DMS 273 (cell line): ENCODE measurements around the gene NEU4.
"Not testable (repeated sequence)": the region's sequence is repeated elsewhere in the genome, so short reads cannot be mapped to it uniquely, and the experiment has no call there.

ENCODE experiments used
- DNase-seq: peaks from one replicate; lab custom pipeline; 2025; ENCODE audit not compliant: unreplicated experiment; lab: John Stamatoyannopoulos, UW

Gene NEU4, protein sequence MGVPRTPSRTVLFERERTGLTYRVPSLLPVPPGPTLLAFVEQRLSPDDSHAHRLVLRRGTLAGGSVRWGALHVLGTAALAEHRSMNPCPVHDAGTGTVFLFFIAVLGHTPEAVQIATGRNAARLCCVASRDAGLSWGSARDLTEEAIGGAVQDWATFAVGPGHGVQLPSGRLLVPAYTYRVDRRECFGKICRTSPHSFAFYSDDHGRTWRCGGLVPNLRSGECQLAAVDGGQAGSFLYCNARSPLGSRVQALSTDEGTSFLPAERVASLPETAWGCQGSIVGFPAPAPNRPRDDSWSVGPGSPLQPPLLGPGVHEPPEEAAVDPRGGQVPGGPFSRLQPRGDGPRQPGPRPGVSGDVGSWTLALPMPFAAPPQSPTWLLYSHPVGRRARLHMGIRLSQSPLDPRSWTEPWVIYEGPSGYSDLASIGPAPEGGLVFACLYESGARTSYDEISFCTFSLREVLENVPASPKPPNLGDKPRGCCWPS

DNA sequence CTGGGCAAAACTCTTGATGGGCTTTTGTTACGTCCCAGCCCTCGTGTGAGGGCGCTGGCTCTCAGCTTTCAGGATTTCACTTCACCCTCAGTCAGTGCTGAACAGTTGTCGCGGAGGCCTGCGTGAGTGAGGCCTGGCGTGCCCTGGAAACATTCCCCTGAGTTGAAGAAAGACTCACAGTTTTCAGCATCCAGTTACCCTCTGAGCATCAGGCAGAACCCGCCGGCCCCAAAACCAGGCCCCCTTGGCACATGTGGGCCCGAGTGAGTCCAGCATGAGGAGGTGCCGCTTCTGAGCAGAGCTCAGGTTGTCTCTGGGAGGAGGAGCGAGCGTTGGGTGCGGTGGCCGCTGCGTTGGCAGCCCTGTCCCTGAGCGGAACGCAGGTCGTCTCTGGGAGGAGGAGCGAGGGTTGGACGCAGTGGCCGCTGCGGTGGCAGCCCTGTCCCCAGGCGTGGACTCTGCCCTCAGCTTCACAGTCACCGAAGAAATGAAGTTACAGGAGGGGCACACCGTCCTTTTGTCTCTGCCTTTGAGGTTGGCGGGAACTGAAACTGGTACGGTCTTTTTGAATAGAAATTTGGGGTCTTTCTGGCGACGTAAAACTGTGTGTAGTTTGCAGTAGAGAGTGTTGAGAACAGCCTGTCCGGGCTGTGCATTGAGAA lies at the start of gene NEU4:
Gene NEU4 (plus strand): TSS at position 473 of the 662 bp plus-strand sequence. CDS start 5,292 bp downstream, outside the sequence.
- DNase-seq = no peak

DNA sequence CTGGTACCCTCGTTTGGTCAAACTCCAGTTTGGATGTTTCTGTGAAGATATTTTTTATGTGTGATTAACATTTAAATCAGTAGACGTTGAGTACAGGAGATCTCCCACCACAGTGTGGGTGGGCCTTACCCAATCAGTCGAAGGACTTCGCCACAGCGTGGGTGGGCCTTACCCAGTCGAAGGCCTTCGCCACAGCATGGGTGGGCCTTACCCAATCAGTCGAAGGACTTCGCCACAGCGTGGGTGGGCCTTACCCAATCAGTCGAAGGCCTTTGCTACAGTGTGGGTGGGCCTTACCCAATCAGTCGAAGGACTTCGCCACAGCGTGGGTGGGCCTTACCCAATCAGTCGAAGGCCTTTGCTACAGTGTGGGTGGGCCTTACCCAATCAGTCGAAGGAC lies 49.1 kb upstream of the NEU4 start:
- not testable (repeated sequence) for DNase-seq

DNA sequence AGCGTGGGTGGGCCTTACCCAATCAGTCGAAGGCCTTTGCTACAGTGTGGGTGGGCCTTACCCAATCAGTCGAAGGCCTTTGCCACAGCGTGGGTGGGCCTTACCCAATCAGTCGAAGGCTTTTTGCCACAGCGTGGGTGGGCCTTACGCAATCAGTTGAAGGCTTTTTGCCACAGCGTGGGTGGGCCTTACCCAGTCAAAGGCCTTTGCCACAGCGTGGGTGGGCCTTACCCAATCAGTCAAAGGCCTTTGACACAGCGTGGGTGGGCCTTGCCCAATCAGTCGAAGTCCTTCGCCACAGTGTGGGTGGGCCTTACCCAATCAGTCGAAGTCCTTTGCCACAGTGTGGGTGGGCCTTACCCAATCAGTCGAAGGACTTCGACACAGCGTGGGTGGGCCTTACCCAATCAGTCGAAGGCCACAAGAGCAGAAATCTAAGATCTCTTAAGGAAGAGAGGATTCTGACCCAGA lies 48.7 kb upstream of the NEU4 start:
- no peak for DNase-seq

DNA sequence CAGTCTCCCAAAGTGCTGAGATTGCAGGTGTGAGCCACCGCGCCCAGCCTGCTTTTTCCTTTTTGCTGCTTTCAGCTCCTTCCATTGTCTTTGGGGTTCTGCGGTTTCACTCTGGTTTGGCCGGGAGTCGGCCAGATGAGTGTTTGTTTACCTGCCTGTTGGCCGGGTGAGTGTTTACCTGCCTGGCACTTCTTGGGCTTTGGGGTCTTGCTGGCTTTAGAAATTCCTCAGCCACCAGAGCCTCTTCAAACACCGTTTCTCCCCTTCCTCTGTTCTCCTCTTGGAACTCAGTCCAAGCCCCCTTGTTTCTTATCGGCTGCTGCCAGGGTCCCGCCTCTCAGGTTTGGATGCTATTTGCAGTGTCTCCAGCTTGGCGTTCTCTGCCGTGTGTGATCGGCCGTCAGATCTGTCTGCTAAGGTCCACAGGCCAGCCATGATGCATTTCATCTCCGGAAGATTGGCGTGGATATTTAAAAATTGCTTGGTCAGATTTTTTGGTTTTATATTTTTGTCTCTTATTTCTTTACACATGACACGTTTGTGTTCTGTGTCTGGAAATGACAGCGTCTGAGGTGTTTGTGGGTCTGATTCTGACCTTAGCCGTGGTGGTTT lies 46.6 kb upstream of the NEU4 start:
- DNase-seq = no peak

DNA sequence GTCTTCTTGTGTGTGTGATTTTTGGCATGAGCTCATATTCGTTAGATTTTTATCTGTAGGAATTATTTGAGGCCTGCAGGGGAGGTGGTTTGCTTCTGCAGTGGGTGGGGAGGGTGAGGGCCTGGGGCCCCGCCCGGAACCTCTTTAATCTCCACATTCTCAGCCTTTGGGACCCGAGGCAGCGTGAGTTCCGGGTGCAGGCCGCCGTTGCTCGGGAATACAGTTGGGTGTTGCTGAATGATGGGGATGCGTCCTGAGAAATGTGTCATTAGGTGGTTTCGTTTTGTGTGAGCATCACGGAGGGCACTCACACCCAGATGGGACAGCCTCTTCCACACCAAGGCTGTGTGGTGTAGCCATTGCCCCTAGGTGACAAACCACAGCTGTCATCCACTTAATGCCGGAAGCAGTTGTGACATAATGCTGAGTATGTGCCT lies 46.0 kb upstream of the NEU4 start:
- no peak for DNase-seq

DNA sequence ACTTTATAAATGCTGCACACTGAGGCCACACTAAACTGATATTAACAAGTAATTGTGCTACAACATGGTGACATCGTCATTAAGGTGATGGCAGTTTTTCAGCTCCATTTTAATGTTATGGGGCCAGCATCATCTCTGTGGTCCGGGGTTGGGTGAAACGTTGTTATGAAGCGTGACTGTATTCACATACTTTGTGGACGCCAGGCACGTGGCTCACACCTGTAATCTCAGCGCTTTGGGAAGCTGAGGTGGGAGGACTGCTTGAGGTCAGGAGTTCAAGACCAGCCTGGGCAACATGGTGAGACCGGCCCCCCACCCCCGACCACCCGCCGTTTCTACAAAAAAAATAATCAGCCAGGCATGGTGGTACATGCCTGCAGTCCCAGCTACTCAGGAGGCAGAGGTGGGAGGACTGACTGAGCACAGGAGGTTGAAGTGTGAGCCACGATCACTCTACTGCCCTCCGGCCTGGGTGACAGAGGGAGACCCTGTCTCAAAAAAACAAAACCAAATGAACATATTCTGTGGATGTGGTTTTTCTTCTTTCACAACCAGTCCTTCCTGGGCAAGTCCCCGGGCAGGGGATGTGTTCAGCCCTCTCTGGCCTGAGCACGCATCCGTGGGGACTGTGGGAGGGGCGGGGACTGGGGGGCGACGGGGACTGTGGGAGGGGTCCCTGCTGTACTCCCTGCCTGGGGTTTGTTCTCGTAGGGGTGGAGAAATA lies 45.3 kb upstream of the NEU4 start:
- no peak for DNase-seq

DNA sequence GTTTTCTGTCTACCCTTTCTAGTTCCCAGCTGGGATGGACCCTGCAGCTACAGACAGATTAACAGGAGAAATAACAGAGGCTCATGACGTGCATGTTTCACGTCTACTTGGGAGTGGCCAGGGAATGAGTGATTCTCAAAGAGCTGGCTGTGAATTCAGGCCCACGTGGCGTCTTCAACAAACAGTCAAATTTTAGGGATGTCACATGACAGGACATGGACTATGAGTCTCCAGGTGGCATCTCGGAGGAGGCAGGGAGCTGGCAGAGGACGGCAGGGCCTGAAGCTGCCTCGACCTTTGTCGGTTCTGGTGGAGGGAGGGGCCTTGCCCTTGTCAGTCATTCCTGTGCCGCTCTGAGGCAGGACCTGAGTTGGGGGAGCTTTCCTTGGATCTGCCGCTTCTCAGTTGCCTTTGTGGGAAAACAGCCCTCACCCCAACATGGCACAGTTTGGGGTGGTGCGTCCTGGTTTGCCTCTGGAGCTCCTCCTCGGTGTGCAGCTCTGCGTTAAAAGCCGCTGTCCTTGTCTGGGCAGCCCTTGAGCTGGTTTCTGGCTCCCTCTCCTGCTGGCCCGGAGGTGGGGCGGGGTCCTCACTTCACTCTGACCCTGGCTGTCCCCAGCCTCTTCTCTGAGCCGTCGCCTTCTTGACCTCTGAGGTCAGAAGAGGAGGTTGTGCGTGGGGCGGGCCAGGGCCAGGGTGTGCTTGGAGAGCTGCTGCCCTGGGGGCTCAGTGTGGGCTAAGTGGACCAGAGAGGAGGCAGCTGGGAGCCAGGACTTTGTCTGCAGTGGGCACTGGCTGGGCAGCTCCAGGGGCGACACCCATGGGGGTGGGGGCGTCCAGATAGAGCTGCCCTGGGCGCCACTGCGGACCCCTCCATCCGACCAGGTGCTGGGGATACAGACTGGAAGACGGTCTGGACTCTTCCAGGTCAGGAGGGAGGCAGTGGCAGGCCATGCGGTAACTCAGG lies 44.4 kb upstream of the NEU4 start:
- DNase-seq = no peak

DNA sequence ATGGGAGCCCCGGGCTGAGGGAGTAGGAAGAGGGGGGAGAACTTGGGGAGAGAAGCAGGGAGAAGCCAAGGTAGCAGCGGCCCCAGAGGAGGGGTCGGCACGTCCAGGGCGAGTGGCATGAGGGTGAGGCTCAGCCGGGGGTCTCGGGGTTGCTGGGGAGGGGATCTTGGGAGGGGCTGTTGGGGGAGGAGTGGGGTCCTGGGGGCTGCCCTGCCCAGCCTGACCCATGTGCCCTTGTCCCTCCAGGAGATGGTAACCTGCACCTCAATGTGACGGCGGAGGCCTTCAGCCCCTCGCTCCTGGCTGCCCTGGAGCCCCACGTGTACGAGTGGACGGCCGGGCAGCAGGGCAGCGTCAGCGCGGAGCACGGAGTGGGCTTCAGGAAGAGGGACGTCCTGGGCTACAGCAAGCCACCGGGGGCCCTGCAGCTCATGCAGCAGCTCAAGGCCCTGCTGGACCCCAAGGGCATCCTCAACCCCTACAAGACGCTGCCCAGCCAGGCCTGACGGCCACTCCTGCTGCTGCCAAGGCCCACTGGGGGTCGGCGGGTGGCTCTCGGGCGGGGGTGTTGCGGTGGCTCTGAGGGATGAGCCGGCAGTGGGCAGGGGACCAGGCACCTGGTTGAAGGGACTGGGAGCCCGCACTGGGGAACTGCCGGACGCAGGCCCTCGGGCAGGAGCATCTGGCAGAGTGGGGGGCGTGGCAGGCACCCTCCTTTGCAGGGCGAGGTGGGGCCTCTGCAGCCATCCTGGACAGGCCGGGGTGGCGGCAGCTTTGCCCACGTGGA lies 41.3 kb upstream of the NEU4 start:
- DNase-seq = no peak

DNA sequence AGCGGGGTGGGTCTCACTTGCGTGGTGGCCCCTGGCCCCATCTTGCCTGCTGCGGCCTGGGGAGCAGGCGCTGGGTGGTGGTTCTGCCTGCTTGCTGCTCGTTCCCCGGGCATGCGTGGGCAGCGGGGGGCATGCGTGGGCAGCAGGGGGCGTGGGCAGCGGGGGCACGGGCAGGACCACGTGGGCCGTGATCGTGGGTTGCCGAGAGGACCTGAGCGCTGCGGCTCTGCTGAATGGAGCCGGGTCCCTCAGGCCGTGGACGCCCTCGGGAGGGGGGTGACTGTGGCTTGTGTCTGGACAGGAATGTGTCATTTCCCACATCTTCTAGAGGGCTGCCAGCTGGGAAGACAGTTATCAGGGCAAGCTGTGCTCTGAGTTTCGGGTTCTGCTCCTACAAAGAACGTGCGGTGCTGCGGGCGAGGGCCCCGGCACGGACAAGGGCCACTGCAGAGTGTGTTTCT lies 40.7 kb upstream of the NEU4 start:
- no peak for DNase-seq

DNA sequence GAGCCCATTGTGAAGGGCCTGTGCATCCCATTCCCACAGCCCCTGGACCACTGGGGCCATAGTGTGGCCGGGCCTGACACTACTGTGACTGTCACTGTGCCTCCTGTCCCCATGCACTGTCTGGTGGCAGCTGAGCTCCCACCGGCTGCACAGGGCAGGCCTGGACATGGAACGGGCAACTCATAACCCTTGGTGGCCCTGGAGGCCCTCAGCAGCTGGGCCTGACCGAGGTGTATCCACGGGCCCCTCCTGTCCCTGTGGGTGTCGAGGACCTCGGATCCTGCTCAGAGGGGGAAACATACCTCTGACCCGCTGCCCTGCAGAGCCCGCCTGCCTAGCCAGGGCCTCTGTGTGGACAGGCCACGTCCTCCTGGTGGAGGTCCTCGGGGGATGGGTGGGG lies 40.1 kb upstream of the NEU4 start:
- DNase-seq = no peak

DNA sequence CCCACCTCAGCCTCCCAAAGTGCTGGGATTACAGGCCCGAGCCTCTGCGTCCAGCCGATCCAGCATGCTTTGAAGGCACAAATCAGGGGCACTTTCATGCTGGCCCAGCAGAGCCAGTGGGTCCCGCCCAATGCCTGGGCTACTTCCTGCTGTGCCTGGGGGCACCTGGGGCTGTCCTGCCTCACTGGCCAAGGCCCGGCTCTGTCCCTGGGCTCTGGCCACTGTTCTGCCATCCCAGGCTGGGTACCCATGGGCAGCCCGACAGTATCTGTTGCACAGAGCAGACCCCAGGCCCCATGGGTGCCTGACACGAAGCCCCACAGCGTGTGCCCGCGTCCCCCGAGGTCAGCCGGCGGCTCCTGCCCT lies 39.2 kb upstream of the NEU4 start:
- DNase-seq = no peak

DNA sequence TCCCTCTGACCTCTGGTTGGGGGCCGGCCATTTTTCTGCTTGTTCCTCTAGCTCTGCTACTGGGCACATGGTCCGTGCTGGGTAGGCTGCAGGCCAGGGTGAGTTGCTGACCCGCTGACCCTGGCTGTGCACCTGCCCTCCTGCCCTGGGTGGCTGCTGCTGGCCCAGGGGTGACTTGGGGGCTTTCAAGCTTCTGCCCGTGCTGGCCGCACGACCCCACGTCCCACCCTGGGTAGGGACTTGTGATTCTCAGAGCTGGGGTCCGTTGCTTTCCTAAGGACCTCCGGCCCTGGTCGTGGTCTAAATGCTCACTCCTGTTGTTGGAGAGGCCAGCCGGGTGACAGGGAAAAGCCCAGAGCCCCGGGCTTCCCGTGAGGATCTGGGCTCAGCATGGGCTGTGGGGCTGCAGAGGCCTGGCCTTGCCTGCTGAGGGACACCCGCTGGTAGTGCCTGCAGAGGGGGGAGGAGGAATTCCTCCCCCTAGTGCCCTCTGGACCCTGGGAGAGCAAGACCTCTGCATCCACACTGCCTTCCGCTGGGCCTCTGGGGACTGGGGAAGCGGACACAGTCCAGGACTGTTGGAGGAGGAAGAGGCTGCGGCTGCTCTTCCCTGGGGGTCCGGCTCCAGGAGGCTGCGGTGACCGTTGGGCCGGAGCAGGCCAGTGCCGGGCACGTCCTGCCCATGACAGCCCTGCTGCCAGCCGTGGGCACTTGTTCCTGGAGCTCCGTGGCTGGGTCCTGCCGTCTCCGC lies 38.6 kb upstream of the NEU4 start:
- DNase-seq = no peak

DNA sequence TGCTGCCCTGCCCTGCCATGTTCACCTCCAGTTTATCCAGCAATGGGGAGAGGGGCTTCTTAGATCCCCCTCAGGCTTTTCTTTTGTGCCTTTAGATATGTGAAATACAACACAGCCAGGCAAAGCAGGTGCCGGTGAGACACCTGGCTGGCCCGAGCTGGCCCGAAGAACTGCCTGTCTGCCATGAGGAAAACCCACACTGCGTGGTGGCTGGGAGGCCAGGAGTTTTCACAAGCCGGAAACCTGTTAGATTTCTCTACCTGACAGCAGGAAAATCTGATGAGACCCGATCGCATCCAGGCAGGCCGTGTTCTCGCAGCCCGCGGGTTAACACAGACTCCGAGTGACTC lies 38.1 kb upstream of the NEU4 start:
- no peak for DNase-seq

DNA sequence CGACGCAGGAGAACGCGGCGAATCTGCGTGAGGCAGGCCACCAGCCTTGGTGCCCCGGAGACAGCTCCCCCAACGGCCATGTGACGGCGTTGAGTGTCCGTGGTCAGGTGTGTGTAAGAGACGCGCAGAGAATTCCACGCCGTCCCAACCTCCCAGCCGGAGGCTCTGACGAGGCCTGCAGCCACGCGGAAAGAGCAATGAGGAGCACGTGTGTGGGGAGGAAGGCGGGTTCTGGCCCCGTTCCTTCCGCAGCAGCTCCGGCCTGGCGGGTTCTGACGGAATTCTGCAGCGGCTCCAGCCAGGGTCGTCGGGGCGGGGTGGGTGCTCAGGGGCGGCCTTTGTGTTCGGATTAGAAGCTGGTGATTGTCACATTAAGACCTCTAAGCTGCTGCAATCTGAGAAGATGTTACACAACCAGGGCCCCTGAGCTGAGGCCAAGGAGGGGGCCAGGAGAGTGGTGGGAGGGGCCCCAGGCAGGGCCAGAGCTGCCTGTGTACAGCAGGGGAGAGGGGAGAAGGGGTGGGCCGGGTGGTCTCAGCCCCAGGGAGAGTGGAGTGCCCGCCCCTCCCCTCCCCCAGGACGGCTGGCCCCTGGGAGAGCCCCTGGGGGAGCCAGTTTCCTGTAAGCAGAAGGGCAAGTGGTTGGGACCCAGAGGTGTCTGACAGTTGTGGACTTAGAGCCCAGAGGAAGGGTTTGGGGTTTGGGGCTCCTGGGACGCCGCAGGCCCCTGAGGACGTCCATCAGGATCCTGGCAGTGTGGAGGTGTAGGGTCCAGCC lies 37.5 kb upstream of the NEU4 start:
- DNase-seq = no peak

DNA sequence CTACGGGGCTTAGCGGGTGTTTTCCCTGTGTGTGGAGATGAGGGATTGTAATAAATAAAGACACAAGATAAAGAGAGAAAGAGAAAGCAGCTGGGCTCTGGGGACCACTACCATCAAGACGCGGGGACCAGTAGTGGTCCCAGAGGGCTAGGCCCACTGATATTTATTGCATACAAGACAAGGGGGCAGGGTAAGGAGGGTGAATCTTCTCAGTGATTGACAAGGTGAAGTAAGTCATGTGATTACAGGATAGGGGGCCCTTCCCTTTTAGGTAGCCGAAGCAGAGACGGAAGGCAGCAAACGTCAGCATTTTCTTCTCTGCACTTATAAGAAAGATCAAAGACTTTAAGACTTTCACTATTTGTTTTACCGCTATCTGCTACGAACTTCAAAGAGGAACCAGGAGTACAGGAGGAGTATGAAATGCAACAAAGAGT lies 36.9 kb upstream of the NEU4 start:
- no peak for DNase-seq

DNA sequence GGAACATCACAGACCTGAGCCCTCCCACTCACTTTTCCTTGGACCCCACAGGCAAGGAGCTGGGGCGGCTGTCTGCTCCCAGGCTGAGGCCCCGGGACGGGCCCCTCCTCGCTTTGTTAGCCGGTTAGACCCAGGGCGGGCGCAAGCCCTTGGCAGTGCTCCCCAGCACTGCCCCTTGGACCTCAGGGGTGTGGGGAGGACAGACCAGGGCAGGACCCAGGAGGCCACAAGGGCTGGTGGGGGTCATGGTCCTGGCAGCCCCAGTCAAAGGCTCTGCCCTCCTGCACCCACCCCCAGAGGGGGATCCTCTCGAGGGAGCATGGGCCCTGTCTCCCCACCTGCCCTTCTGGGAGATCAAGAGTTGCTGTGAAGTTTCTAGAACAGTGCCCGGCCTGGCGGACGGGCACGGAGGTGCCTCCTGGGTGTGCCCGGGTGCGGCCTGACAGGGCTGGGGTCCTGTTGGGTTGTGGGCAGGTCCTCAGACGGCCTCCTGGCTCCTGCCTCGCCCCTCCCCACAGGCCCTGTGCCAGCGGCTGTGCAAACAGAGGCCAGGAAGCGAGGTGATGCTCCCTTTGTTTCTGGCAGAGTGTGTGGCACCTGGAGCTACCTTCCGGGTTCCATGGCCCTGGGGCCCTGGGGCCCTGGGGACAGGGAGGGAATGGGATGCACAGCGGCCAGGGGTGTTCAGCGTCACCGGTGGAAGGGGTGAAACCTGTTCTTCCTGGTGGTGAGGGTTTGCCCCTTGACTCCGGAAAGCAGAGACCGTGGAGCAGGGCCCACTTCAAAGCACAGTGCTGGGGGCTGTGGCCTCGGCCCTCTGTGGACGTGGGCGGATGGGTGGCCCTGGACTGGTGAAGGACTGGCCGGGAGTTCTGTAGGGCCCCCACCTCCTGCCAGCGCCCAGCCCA lies 35.2 kb upstream of the NEU4 start:
- no peak for DNase-seq
